Osteoblast (primary cell): Measurements from ENCODE around the gene TPM1. TPM values are rescaled to one million over a fixed set of nuclear protein-coding genes. Genes with fewer than 3 reads are reported as not detected.

ENCODE experiments used
- DNase-seq: peaks from one replicate; pipeline ENCODE4 v3.0.0; 2011; ENCODE audit warnings: low spot score, mixed read lengths; ENCODE audit not compliant: insufficient read length; ENCODE audit errors: missing footprints
- H2AFZ ChIP-seq: 2 replicates; pipeline ENCODE4 v1.6.0; 2011; ENCODE audit warnings: mild to moderate bottlenecking, low read length
- H3K27ac ChIP-seq: 2 replicates; pipeline ENCODE4 v1.5.1; 2011; ENCODE audit warnings: mild to moderate bottlenecking, low read depth, low read length, moderate library complexity
- H3K27me3 ChIP-seq: 2 replicates; pipeline ENCODE4 v1.6.0; 2012; ENCODE audit warnings: mild to moderate bottlenecking, control low read depth, inconsistent platforms, low read length, moderate library complexity; ENCODE audit not compliant: insufficient read depth
- H3K36me3 ChIP-seq: 2 replicates; pipeline ENCODE4 v1.5.1; 2011; ENCODE audit warnings: mild to moderate bottlenecking, low read length, control low read depth, moderate library complexity; ENCODE audit not compliant: insufficient read depth
- H3K4me1 ChIP-seq: 2 replicates; pipeline ENCODE4 v1.5.1; 2011; ENCODE audit warnings: mild to moderate bottlenecking, low read length, control low read depth, moderate library complexity; ENCODE audit not compliant: insufficient read depth
- H3K4me2 ChIP-seq: 2 replicates; pipeline ENCODE4 v1.6.0; 2011; ENCODE audit warnings: mild to moderate bottlenecking, low read length; ENCODE audit not compliant: insufficient read depth
- H3K4me3 ChIP-seq: fragments of 200-600 bp; sonication (generic); 3 replicates; pipeline ENCODE4 v1.5.1; 2012; ENCODE audit warnings: mild to moderate bottlenecking, low read length, inconsistent platforms; ENCODE audit not compliant: insufficient read depth
- H3K79me2 ChIP-seq: 2 replicates; pipeline ENCODE4 v1.6.0; 2012; ENCODE audit warnings: mild to moderate bottlenecking, low read length, control low read depth, inconsistent platforms; ENCODE audit not compliant: insufficient read depth
- H3K9me3 ChIP-seq: 2 replicates; pipeline ENCODE4 v1.5.1; 2011; ENCODE audit warnings: low read depth, low read length, control low read depth
- H4K20me1 ChIP-seq: 2 replicates; pipeline ENCODE4 v1.6.0; 2012; ENCODE audit warnings: mild to moderate bottlenecking, low read length, control low read depth; ENCODE audit not compliant: insufficient read depth
- total RNA-seq: library from RNA; depleted of rRNA; stranded (reverse); fragments of >200 nt; gene quantifications from 2 replicates; pipeline ENCODE4 v1.2.3, GENCODE V29; 2012
- TF ChIP-seq, protein P1 (sequence below): IDR thresholded peaks from 2 replicates; pipeline ENCODE4 v1.5.1; 2011; ENCODE audit warnings: mild to moderate bottlenecking, low read depth, low read length, moderate library complexity; ENCODE audit errors: extremely low read depth

Gene TPM1
- total RNA-seq, 1 donor, result 1,563 TPM

DNA sequence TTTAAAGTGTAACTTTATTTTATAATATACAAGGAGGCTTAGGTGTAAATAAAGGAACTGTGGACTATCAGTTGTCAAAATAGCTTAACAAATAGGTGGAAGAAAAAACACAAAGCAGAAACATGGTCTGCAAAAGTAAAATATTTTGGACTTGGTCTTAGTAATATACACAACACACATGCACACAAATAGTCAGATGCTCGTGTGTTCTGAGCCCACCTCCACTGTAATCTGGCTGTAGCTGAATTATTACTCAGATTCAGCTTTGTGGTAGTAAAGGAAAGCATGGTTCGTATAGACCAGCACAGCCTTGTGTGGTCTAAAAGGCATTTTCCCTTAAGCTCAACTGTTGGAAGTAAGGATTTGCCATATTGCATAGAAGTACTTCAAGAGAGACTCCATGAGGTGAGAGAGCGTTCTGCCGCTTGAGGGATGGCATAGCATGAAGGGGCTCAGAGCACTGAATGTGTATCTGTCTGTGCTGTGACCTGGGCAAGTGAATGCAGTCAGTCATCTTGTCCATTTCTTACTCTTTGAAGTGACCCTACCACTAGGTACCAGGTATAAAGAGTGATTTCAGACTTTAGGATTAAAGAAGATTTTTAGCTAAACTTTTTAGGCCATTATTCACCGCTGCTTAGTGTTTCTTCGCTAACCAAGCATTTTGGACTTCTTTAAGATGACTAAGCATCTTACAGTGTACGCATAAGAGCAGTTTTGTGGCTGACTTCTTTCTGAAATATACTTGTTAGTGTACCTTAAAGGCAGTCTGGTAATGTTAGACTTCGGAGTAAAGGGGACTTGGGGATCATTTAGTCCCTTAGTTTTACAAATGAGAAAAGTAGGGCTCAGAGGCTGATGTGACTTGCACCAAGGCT lies 15.2 kb downstream of the TPM1 start:
- Histone ChIP-seq H3K79me2 (peaks cover 69% of the 10 kb centered on the region), H3K4me1 (peaks cover 79% of the 10 kb centered on the region), H3K27ac (peak overlapping the region; percentile 63), H2AFZ (no peak overlapping the region), H4K20me1 (peaks cover 80% of the 10 kb centered on the region), H3K4me3 (no peak overlapping the region), H3K4me2 (no peak overlapping the region), H3K36me3 (peaks cover 96% of the 10 kb centered on the region), H3K27me3 (no peaks in the 10 kb centered on the region), H3K9me3 (no peaks in the 10 kb centered on the region)
- peak; percentile 86 for DNase-seq
- TF ChIP-seq, protein P1, sequence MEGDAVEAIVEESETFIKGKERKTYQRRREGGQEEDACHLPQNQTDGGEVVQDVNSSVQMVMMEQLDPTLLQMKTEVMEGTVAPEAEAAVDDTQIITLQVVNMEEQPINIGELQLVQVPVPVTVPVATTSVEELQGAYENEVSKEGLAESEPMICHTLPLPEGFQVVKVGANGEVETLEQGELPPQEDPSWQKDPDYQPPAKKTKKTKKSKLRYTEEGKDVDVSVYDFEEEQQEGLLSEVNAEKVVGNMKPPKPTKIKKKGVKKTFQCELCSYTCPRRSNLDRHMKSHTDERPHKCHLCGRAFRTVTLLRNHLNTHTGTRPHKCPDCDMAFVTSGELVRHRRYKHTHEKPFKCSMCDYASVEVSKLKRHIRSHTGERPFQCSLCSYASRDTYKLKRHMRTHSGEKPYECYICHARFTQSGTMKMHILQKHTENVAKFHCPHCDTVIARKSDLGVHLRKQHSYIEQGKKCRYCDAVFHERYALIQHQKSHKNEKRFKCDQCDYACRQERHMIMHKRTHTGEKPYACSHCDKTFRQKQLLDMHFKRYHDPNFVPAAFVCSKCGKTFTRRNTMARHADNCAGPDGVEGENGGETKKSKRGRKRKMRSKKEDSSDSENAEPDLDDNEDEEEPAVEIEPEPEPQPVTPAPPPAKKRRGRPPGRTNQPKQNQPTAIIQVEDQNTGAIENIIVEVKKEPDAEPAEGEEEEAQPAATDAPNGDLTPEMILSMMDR, result no peak

DNA sequence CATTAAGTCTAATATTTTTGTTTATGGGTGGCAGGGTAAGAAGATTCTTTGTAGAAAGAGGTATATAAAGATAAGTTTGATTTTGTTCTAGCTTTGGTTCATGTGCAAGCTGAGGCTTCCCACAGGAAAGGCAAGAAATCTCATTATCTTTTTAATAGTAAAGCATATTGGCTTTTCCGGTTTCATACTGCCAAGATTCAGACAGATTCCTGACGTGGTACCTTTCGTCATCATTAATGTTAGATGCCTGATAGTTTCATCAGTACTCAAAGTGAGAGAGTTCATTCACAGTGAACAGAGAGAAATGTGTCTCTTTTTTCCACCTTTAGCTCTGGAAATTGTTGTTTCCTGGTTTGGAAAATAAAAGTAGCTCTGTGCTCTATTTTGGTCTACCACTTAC lies 16.5 kb downstream of the TPM1 start:
- TF ChIP-seq, protein P1, result no peak
- Histone ChIP-seq H3K36me3 (peaks cover 99% of the 10 kb centered on the region), H3K4me3 (no peak overlapping the region), H3K27ac (peak overlapping the region; percentile 67), H4K20me1 (peaks cover 83% of the 10 kb centered on the region), H3K9me3 (no peaks in the 10 kb centered on the region), H2AFZ (no peak overlapping the region), H3K79me2 (peaks cover 66% of the 10 kb centered on the region), H3K27me3 (no peaks in the 10 kb centered on the region), H3K4me1 (peaks cover 74% of the 10 kb centered on the region), H3K4me2 (no peak overlapping the region)
- peak; percentile 59 for DNase-seq

DNA sequence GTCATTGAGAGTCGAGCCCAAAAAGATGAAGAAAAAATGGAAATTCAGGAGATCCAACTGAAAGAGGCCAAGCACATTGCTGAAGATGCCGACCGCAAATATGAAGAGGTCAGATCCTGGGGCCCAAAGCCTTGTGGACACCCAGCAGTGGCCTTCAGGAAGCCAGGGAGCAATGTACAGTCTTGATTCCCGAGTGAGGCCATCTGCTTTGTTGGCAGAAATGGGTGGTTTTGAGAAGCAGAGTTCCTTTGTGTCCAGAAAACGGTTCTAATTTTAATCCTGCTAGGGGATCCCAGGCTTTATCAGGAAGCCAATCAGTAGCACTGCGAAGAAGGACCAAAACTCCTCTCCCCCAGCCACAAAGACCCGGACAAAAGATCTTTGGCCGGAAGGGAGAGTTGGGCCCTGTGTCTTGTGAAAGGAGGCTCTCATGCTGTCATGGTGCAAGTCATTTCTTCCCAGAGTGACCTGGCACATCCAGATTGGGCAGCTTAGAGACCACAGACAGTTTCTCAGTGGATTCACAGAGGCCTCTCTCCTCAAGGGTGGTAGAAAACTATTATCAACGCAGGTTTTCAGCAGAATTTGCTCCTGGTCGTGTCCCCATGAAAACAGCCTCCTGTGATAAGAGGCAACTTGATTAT lies 17.1 kb downstream of the TPM1 start:
- Histone ChIP-seq H3K9me3 (no peaks in the 10 kb centered on the region), H3K4me1 (peaks cover 72% of the 10 kb centered on the region), H4K20me1 (peaks cover 81% of the 10 kb centered on the region), H3K27me3 (no peaks in the 10 kb centered on the region), H3K4me3 (no peak overlapping the region), H2AFZ (no peak overlapping the region), H3K36me3 (peaks cover 98% of the 10 kb centered on the region), H3K4me2 (no peak overlapping the region), H3K79me2 (peaks cover 62% of the 10 kb centered on the region), H3K27ac (peak overlapping the region; percentile 67)
- TF ChIP-seq, protein P1, result no peak
- DNase-seq, result no peak

DNA sequence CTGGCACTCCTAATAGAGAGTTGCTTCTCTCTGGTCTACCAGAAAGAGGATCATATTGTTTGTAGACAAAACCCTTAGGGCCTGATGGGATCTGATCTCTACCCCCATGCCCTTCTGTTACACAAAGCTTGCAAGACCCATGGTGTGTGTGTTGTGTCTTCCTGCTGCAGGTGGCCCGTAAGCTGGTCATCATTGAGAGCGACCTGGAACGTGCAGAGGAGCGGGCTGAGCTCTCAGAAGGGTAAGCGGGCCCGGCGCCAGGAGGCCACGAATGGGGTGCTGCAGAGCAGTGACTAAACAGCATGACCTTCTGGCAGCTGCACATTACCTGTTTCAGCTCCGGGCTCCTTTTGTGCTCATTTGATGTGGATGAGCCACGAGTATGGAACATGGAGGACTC lies 18.2 kb downstream of the TPM1 start:
- Histone ChIP-seq H3K27ac (peak overlapping the region; percentile 67), H3K9me3 (no peaks in the 10 kb centered on the region), H3K4me2 (no peak overlapping the region), H3K27me3 (no peaks in the 10 kb centered on the region), H2AFZ (no peak overlapping the region), H3K79me2 (peaks cover 55% of the 10 kb centered on the region), H3K4me1 (peaks cover 63% of the 10 kb centered on the region), H4K20me1 (peaks cover 76% of the 10 kb centered on the region), H3K36me3 (peaks cover 99% of the 10 kb centered on the region), H3K4me3 (no peak overlapping the region)
- DNase-seq, result no peak
- TF ChIP-seq, protein P1, result no peak
